ENCODE measurements around the gene TNNC1. TPM values are rescaled to one million over a fixed set of nuclear protein-coding genes. Genes with fewer than 3 reads are reported as not detected.

TNNC1 gene
- polyA plus RNA-seq, 1 donor from 2014 or later = 2.2 TPM

- no peaks in the 10 kb centered on the region for H3K79me2 ChIP-seq (replicated peaks; ENCODE audit: insufficient read depth, low read length)
- H3K36me3 ChIP-seq (ENCODE audit: insufficient read depth, low read length) = no peaks in the 10 kb centered on the region
- no peak overlapping the region for H3K4me2 ChIP-seq (ENCODE audit: low read length)
- H3F3A ChIP-seq (ENCODE audit: insufficient read depth, low read length, poor library complexity, severe bottlenecking) = no peaks in the 10 kb centered on the region
- no peaks in the 10 kb centered on the region for H3K9me3 ChIP-seq (ENCODE audit: low read length)
- H3K27me3 ChIP-seq (ENCODE audit: insufficient read depth, low read depth, low read length) = no peaks in the 10 kb centered on the region
- H2AFZ ChIP-seq (ENCODE audit: low read depth, low read length) = no peak overlapping the region
- H3K27ac ChIP-seq (ENCODE audit: low read length) = no peak overlapping the region
- H3K9me2 ChIP-seq (ENCODE audit: insufficient read depth, low read length) = no peaks in the 10 kb centered on the region
- TF ChIP-seq MXI1 (conservative IDR thresholded peaks at IDR 0.05; ENCODE audit: poor library complexity, severe bottlenecking) = no peak
- no peak for TF ChIP-seq EP300 (conservative IDR thresholded peaks at IDR 0.05; ENCODE audit: poor library complexity, severe bottlenecking)
- no peak for TF ChIP-seq EZH2 (IDR thresholded peaks at IDR 0.05; ENCODE audit: borderline replicate concordance, insufficient read depth, low read length, poor library complexity, severe bottlenecking)
- no peak for TF ChIP-seq CTCF (IDR thresholded peaks at IDR 0.05; ENCODE audit: poor library complexity, severe bottlenecking)
- TF ChIP-seq SMC3 (conservative IDR thresholded peaks at IDR 0.05; ENCODE audit: poor library complexity) = no peak
- no peak for TF ChIP-seq RAD21 (conservative IDR thresholded peaks at IDR 0.05)
- no peak for TF ChIP-seq POLR2AphosphoS5 (IDR thresholded peaks at IDR 0.05)
- no peak for TF ChIP-seq REST (IDR thresholded peaks at IDR 0.05; ENCODE audit: borderline replicate concordance)
- TF ChIP-seq TAF1 (IDR thresholded peaks at IDR 0.05; ENCODE audit: low read depth) = no peak
- H4K20me1 ChIP-seq (ENCODE audit: insufficient read depth) = no peaks in the 10 kb centered on the region
- H3K9ac ChIP-seq (ENCODE audit: low read length) = no peak overlapping the region
- no peak overlapping the region for H3K4me3 ChIP-seq (ENCODE audit: low read length)
Observed at GRCh38 chr3:52434491-52435115, 19.2 kb downstream of the TNNC1 start.

- no peaks in the 10 kb centered on the region for H3K27me3 ChIP-seq (ENCODE audit: insufficient read depth, low read depth, low read length)
- H3K4me2 ChIP-seq (ENCODE audit: low read length) = no peak overlapping the region
- H3F3A ChIP-seq (ENCODE audit: insufficient read depth, low read length, poor library complexity, severe bottlenecking) = no peaks in the 10 kb centered on the region
- H3K9me3 ChIP-seq (ENCODE audit: low read length) = no peaks in the 10 kb centered on the region
- TF ChIP-seq POLR2AphosphoS5 (IDR thresholded peaks at IDR 0.05) (no peak), REST (IDR thresholded peaks at IDR 0.05; ENCODE audit: borderline replicate concordance) (no peak), TAF1 (IDR thresholded peaks at IDR 0.05; ENCODE audit: low read depth) (no peak), RAD21 (conservative IDR thresholded peaks at IDR 0.05) (no peak), MXI1 (conservative IDR thresholded peaks at IDR 0.05; ENCODE audit: poor library complexity, severe bottlenecking) (no peak), SMC3 (conservative IDR thresholded peaks at IDR 0.05; ENCODE audit: poor library complexity) (no peak), EZH2 (IDR thresholded peaks at IDR 0.05; ENCODE audit: borderline replicate concordance, insufficient read depth, low read length, poor library complexity, severe bottlenecking) (no peak), CTCF (IDR thresholded peaks at IDR 0.05; ENCODE audit: poor library complexity, severe bottlenecking) (no peak), EP300 (conservative IDR thresholded peaks at IDR 0.05; ENCODE audit: poor library complexity, severe bottlenecking) (no peak)
- H4K20me1 ChIP-seq (ENCODE audit: insufficient read depth) = no peaks in the 10 kb centered on the region
- H3K4me3 ChIP-seq (ENCODE audit: low read length) = no peak overlapping the region
- H3K9me2 ChIP-seq (ENCODE audit: insufficient read depth, low read length) = no peaks in the 10 kb centered on the region
- H3K27ac ChIP-seq (ENCODE audit: low read length) = no peak overlapping the region
- no peak overlapping the region for H2AFZ ChIP-seq (ENCODE audit: low read depth, low read length)
- no peak overlapping the region for H3K9ac ChIP-seq (ENCODE audit: low read length)
- no peaks in the 10 kb centered on the region for H3K36me3 ChIP-seq (ENCODE audit: insufficient read depth, low read length)
- no peaks in the 10 kb centered on the region for H3K79me2 ChIP-seq (replicated peaks; ENCODE audit: insufficient read depth, low read length)
Observed at GRCh38 chr3:52433996-52434479, 19.8 kb downstream of the TNNC1 start.

Measured in neural cell (in vitro differentiated cells).